Measurements from ENCODE around the gene OSBPL5. TPM values are rescaled to one million over a fixed set of nuclear protein-coding genes. Genes with fewer than 3 reads are reported as not detected.
A peak's percentile ranks its signal among the peaks of the same experiment; 100 is the strongest.

Gene OSBPL5
- total RNA-seq, 1 donor from 2014 or later, result 88.4 TPM

- no peak for DNase-seq (ENCODE audit: extremely low spot score in 2 of 2)
- peak overlapping the region; percentile 81 for H3K27ac ChIP-seq
- peaks cover 78% of the 10 kb centered on the region for H3K4me1 ChIP-seq
- H3K4me3 ChIP-seq, result peak overlapping the region in 1 of 2 donors; percentile 21
- no peaks in the 10 kb centered on the region for H3K36me3 ChIP-seq
- H3K27me3 ChIP-seq, result no peaks in the 10 kb centered on the region
- TF ChIP-seq POLR2AphosphoS5 (IDR thresholded peaks at IDR 0.05; ENCODE audit: insufficient read depth in 1 of 2, low read depth in 1 of 2) (peak in 1 of 2 donors; percentile 59), POLR2A (IDR thresholded peaks at IDR 0.05) (no peak), CTCF (IDR thresholded peaks at IDR 0.05) (no peak)
- H3K9me3 ChIP-seq, result no peaks in the 10 kb centered on the region
- intact Hi-C loops (cut with DNase I), result no loop called here
Observed at GRCh38 chr11:3147257-3147619, 17.9 kb downstream of the OSBPL5 start.

GRCh38 chr11:3146612-3147256 is 18.4 kb downstream of the OSBPL5 start:
- H3K27ac ChIP-seq, result peak overlapping the region; percentile 81
- H3K9me3 ChIP-seq, result no peaks in the 10 kb centered on the region
- H3K27me3 ChIP-seq, result no peaks in the 10 kb centered on the region
- H3K4me3 ChIP-seq, result peak overlapping the region in 1 of 2 donors; percentile 21
- peaks cover 74% of the 10 kb centered on the region for H3K4me1 ChIP-seq
- TF ChIP-seq POLR2AphosphoS5 (IDR thresholded peaks at IDR 0.05; ENCODE audit: insufficient read depth in 1 of 2, low read depth in 1 of 2) (no peak), POLR2A (IDR thresholded peaks at IDR 0.05) (no peak), CTCF (IDR thresholded peaks at IDR 0.05) (no peak)
- H3K36me3 ChIP-seq, result no peaks in the 10 kb centered on the region
- intact Hi-C loops (cut with DNase I), result no loop called here
- no peak for DNase-seq (ENCODE audit: extremely low spot score in 2 of 2)

- no peaks in the 10 kb centered on the region for H3K27me3 ChIP-seq
- intact Hi-C loops (cut with DNase I), result no loop called here
- peaks cover 71% of the 10 kb centered on the region for H3K4me1 ChIP-seq
- peak overlapping the region; percentile 21 for H3K27ac ChIP-seq
- TF ChIP-seq POLR2AphosphoS5 (IDR thresholded peaks at IDR 0.05; ENCODE audit: insufficient read depth in 1 of 2, low read depth in 1 of 2) (no peak), CTCF (IDR thresholded peaks at IDR 0.05) (no peak), POLR2A (IDR thresholded peaks at IDR 0.05) (no peak)
- no peaks in the 10 kb centered on the region for H3K9me3 ChIP-seq
- H3K36me3 ChIP-seq, result no peaks in the 10 kb centered on the region
- no peak for DNase-seq (ENCODE audit: extremely low spot score in 2 of 2)
- no peak overlapping the region for H3K4me3 ChIP-seq
Observed at GRCh38 chr11:3145206-3145520, 19.9 kb downstream of the OSBPL5 start.

- H3K4me1 ChIP-seq, result peaks cover 71% of the 10 kb centered on the region
- TF ChIP-seq POLR2AphosphoS5 (IDR thresholded peaks at IDR 0.05; ENCODE audit: insufficient read depth in 1 of 2, low read depth in 1 of 2) (no peak), CTCF (IDR thresholded peaks at IDR 0.05) (no peak), POLR2A (IDR thresholded peaks at IDR 0.05) (no peak)
- H3K27me3 ChIP-seq, result no peaks in the 10 kb centered on the region
- no peak overlapping the region for H3K4me3 ChIP-seq
- intact Hi-C loops (cut with DNase I), result no loop called here
- DNase-seq (ENCODE audit: extremely low spot score in 2 of 2), result no peak
- H3K27ac ChIP-seq, result no peak overlapping the region
- H3K9me3 ChIP-seq, result no peaks in the 10 kb centered on the region
- no peaks in the 10 kb centered on the region for H3K36me3 ChIP-seq
Observed at GRCh38 chr11:3144296-3145205, 20.6 kb downstream of the OSBPL5 start.
